MG63 (cell line): ENCODE measurements around the gene ANKMY1. TPM values are rescaled to one million over a fixed set of nuclear protein-coding genes. Genes with fewer than 3 reads are reported as not detected.
A peak's percentile ranks its signal among the peaks of the same experiment; 100 is the strongest.

Source experiments
- DNase-seq: peaks from one replicate; pipeline ENCODE4 v3.0.0-alpha.2; 2020
- H3K27me3 ChIP-seq: fragments of 250-450 bp; sonication (Bioruptor Pico); 2 replicates; pipeline ENCODE4 v1.5.1; 2020; ENCODE audit warnings: mild to moderate bottlenecking, moderate library complexity
- H3K36me3 ChIP-seq: fragments of 250-450 bp; sonication (Bioruptor Pico); 2 replicates; pipeline ENCODE4 v1.5.1; 2020; ENCODE audit warnings: mild to moderate bottlenecking, moderate library complexity
- H3K4me3 ChIP-seq: fragments of 250-450 bp; sonication (Bioruptor Pico); 2 replicates; pipeline ENCODE4 v1.5.1; 2020; ENCODE audit warnings: mild to moderate bottlenecking, moderate library complexity
- H3K9me3 ChIP-seq: fragments of 250-450 bp; sonication (Bioruptor Pico); 2 replicates; pipeline ENCODE4 v1.5.1; 2020; ENCODE audit warnings: mild to moderate bottlenecking, moderate library complexity
- total RNA-seq: library from RNA; depleted of rRNA; stranded (reverse); fragments of >200 nt; shearing (Covaris generic); gene quantifications from 2 replicates; pipeline ENCODE4 v1.2.3, GENCODE V29; 2014; ENCODE audit warnings: low replicate concordance

The ANKMY1 gene
- total RNA-seq, 1 experiment from 2014 or later = 10.2 TPM

DNA sequence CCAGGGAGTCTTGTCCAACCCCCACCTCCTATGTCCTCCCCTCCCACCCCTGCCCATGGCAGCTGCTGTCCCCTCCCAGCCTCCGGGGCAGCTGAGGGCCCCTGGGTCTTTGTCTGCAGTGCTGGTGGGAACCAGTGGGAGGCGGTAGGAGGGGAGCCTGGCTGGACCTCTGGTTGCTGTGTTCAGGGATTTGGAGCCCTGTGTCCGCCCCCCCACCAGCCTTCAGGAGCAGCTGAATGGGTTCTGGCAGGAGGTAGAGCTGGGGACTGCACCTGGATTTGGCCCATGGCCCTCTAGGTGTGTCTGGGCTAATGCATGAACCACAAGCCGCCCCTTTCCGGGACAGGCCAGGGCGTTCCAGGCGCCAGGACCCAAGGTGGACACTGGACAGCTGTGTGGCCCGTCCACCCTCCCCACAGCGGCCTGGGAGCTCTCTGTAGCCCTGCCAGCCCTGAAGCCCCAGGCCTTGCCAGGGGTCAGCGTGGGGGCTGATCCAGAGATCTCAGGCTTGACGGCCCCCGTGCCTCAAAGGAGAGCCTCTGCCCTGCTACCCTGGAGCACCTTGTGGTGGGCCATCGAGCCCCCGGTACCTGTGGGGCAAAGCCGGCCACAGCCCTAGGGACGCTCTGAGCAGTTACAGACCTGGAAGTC, 96.9 kb downstream of the ANKMY1 start:
- peak; percentile 0 for DNase-seq
- Histone ChIP-seq H3K27me3 (no peaks in the 10 kb centered on the region), H3K9me3 (no peaks in the 10 kb centered on the region), H3K36me3 (peaks cover 8% of the 10 kb centered on the region), H3K4me3 (no peak overlapping the region)

DNA sequence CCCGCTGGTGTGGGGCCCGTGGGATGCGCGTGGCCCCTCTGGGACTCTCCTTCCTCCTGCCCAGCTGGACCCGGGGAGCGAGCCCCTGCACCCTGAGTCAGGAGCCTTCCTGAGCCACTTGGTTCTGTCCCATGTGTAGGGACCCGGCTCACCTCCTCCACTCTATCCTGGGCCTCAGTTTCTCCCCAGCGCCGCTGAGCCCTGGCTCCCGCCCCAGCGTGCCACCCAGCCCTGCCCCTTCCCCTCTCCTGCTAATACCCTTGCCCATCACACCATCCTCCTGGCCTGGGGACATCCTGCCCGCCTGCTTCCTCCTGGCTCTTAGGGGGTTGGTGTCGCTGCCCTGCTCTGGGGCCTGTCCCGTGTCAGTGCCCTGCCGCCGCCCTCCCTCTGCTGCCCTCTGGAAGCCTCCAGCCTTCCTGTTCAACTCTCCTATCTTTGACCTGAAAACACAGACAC, 97.5 kb downstream of the ANKMY1 start:
- DNase-seq = no peak

DNA sequence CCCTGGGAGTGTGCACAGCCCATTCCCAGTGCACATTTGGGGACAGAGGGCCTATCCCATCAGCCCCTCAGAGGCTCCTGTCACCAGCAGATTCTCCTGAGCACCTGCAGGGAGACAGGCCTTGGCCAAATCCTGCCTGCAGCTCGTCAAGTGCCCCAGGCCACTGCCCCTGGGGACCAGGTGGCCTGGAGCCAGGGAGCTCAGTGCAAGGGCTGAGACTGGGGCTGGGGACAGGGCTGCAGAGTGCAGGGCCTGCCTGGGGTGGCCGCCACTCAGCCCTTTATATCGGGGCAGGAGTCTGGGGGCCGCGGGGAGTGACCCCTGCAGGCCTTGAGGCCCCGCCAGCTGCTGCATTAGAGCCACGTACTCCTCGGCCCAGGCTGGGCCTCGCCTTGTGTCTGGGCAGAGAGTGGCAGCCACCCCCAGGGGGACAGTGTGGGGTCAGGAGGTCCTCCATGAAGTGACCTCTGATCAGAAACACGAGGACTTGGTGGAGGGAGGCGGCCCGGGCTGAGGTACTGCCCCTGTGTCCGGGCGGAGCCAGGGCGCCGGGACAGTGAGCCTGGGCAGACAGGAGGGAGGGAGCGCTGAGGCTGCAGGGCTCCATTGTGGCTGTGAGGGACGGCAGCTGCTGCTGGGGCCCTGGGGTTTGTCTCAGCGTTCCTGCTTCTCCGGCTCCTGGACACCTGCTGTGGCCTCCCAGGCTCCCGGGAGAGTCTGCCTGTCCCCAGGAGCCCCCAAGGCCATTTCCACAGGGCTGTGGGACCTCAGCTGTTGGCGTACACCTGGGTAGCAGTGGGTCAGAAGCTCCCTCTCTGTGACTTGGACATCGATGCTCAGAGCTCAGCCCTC, 98.2 kb downstream of the ANKMY1 start:
- DNase-seq = peak; percentile 0
- Histone ChIP-seq H3K36me3 (peaks cover 8% of the 10 kb centered on the region), H3K9me3 (no peaks in the 10 kb centered on the region)

More for the DNA sequence above, 97.5 kb downstream of the ANKMY1 start:
- Histone ChIP-seq H3K9me3 (no peaks in the 10 kb centered on the region), H3K4me3 (no peak overlapping the region), H3K27me3 (no peaks in the 10 kb centered on the region), H3K36me3 (peaks cover 8% of the 10 kb centered on the region)

DNA sequence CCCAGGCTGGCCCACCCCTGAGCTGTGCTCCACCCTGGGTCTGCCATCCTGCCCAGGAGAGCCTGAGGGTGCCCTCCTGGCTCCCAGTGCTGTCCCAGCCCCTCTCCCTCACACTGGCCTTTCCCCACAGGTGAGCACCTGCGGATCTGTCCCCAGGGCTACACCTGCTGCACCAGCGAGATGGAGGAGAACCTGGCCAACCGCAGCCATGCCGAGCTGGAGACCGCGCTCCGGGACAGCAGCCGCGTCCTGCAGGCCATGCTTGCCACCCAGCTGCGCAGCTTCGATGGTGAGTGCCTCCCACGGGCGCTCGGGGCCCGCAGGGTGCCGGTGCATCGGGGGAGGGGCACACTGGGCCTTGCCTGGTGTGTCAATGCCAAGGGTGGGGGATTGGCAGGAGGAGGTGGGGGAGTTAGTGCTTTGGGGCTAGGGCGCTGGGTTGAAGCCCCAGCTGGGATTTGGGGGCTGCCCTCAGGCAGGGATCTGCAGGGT, 98.8 kb downstream of the ANKMY1 start:
- DNase-seq = no peak
- H3K9me3 ChIP-seq = no peaks in the 10 kb centered on the region

More for the DNA sequence above, 98.2 kb downstream of the ANKMY1 start:
- Histone ChIP-seq H3K27me3 (no peaks in the 10 kb centered on the region), H3K4me3 (no peak overlapping the region)

DNA sequence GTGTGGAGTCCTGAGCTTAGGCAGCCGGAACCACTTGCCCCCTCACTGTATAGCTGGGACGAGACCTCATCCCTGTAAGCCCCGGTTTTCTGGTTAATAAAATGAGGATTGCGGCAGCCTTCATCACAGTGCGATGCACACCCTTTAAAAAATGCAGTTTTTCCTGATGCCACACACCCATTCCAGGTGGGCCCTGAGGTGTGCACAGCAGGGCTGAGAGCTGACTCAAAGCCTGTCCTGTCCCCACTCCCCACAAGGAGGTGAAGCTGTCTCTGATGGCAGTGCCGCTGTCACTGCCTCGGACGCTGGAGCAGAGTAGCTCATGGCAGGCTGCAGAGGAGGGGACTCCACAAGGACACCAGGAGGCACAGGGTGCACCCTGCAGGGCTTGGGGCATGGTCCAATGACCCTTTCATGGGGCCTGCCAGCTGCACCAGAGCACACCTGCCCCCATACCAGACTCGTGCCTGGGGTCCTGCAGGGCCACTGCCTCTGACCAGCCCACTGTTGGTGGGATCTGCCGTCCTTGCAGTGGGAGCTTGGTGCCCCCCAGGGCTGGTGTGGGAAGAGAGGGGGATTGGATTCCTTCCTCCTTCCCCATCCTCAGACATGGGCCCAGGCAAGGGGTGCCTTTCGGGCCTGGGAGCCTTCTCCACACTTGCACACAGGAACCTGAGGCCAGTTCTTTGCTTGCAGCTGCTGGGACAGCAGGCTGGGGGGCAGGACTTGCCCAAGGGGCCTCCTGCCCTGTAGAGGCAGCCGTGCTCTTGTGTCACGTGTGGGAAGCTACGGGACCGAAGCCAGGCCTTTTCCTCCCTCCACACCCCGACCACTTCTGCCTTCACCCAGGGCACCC, 99.5 kb downstream of the ANKMY1 start:
- no peaks in the 10 kb centered on the region for H3K9me3 ChIP-seq
- no peaks in the 10 kb centered on the region for H3K36me3 ChIP-seq
- H3K27me3 ChIP-seq = no peaks in the 10 kb centered on the region
- DNase-seq = no peak
- H3K4me3 ChIP-seq = no peak overlapping the region

More for the DNA sequence above, 98.8 kb downstream of the ANKMY1 start:
- no peaks in the 10 kb centered on the region for H3K27me3 ChIP-seq
- H3K4me3 ChIP-seq = no peak overlapping the region
- peaks cover 6% of the 10 kb centered on the region for H3K36me3 ChIP-seq

DNA sequence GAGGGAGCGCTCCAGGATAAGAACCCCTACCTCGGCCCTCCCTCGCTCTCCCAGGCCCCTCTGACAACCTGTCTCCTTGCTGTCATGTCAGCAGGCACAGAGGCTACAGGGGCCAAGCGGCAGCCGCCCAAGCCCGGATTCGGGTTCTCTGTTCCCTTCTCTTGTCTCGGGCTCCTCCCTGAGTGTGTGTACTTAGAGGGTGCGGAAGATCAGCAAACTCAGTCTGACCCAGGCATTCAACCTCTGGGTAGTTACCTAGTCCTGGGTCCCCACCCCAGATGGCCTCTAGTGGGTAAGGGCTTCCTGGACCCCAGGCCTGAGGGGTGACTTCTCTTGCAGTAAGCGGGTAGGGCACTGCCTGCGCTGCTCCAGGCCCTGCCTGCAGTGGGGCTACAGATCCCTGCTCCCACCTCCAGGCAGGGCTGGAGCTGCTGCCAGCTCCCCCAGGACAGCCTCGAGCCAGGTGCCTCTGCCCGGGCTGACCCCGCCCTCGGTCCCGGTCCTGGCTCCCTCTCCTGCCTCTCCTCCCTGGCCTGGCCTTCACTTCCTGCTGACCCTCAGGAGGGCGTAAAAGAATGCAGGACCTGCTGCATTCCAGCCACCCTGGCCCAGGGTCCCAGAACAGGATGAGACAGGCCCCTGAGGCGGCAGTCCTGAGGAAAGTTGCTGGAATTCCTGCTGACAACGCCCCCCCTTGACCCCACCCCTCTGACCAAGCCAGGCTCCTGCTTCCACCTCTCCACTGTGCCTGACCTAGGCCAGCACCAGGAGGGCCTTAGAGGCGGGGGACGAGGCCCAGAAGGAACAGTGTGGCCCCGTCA, 100.4 kb downstream of the ANKMY1 start:
- no peaks in the 10 kb centered on the region for H3K36me3 ChIP-seq
- no peak overlapping the region for H3K4me3 ChIP-seq
- no peaks in the 10 kb centered on the region for H3K9me3 ChIP-seq
- H3K27me3 ChIP-seq = no peaks in the 10 kb centered on the region
- DNase-seq = no peak

DNA sequence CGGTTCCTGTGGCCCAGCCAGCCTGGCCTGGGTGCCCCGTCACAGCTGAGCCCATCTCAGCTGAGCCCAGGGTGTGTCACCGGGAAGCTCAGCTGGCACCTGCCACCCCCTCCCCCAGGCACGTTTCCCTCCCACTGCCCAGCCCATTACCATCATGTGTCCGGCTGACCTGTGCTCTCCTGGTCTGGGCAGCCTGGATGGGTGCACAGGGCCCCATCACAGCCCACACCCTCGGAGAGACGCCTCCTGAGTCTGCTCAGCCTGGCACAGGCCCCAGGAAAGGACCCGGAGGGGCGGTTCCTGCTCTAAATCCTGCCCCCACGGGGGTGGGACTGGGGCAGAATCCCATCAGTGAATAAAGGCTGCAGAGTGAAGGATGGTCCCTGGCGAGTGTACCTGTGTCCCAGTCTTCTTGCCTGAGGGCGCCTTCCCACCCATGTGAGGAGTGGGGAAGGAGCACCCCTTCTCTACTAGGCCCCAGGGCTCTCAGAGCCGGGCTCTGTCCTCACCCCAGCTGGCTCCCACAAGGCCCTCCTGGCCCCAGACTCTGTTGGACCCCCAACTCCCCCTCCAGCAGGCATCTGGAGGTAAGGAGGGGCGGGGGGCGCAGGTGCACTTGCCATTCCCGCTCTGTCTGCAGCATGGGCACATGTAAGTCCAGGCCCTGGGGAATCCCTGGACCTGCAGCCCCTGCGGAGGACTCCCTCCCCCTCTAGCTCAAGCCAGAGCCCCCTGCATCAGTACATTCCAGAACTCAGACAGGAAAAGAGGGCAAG, 101.2 kb downstream of the ANKMY1 start:
- Histone ChIP-seq H3K27me3 (no peaks in the 10 kb centered on the region), H3K9me3 (no peaks in the 10 kb centered on the region), H3K36me3 (no peaks in the 10 kb centered on the region), H3K4me3 (no peak overlapping the region)
- DNase-seq = no peak

DNA sequence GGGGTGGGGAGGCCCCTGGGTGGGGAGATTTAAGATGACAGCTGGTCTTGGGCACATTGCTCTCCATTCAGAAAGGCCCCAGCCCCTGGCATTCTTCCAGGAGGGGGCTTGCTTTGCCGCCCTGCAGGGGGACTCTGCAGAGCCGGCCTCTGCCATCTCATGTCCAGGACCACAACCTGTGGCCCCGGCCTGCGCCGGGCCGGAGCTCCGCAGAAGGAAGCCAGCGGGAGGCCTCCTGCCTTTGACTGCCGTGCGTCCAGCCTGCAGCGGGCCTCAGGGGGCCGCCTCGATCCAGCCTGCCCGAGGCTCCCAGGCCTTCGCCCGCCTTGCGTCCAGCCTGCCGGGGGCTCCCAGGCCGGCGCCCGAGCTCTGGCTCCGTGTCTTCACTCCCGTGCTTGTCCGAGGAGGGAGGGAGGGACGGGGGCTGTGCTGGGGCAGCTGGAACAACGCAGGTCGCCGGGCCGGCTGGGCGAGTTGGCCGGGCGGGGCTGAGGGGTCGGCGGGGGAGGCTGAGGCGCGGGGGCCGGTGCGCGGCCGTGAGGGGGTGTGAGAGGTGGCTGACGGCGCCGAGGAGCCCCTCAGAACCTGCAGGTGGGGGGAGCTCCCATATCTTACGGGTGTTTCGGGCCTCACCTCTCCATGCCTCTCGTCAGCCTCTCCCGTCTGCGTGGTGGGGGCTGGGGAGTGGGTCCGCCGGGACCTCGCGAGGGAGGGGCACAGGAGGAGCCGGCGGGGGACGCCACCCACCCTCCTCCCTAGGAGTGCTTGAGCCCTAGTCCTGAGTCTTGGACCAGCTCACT, 101.9 kb downstream of the ANKMY1 start:
- no peaks in the 10 kb centered on the region for H3K27me3 ChIP-seq
- H3K4me3 ChIP-seq = no peak overlapping the region

DNA sequence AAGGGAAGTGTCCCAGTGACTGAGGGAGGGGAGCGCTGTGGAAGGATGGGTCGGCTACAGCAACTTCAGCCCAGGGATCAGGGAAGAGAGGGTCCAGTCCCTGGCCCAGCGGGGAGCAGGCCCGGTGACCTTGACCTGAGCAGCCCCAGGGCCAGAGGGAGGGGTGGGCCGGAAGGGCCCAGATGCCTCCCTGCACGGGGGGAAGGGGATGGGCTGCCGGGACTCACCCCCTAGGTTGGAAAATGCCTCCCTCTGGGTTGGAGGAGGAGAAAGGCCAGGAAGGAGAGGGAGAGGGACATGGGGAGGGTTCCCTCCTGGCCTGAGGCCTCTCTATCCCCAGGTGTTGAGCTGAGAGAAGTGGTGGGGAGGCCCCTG, 102.5 kb downstream of the ANKMY1 start:
- no peaks in the 10 kb centered on the region for H3K9me3 ChIP-seq
- DNase-seq = no peak
- no peak overlapping the region for H3K4me3 ChIP-seq
- no peaks in the 10 kb centered on the region for H3K36me3 ChIP-seq
- no peaks in the 10 kb centered on the region for H3K27me3 ChIP-seq

More for the DNA sequence above, 101.9 kb downstream of the ANKMY1 start:
- Histone ChIP-seq H3K9me3 (no peaks in the 10 kb centered on the region), H3K36me3 (no peaks in the 10 kb centered on the region)
- DNase-seq = no peak

DNA sequence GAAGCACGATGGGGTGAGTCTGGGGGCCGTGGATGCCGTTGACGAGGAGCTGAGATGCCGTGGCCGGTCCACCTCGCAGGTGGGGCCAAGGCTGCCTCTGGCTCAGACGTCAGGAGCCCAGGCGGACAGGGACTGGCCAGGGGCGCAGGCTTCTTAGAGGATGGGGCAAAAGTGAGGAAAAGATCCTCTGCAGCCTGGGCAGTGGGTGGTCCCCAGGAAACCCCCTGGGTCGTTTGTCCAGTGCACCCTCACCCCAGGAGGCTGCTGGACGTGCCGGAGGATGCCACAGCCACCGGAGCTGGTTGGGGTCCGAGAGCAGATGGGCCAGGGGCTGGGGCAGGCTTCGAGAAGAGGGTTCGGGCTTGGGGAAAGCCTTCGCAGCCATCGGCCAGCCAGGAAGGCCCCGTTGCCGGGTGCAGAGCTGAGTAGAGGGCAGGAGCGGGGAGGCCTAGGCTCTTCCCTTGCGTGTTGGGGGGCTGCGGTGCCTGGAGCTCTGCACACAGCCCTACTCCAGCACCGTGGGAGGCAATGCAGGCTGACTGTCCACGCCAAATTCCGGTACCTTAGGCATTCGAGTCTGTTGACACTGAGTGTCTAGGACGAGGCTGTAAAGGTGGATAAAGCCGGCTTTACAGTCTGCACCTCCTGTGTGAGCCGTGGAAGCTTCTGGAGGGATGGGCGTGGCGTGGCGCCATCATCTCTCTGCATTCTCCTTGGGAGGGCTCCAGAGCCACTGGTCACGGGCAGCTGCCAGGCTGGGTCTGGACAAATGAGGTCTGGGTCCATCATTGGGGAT, 103.5 kb downstream of the ANKMY1 start:
- Histone ChIP-seq H3K4me3 (no peak overlapping the region), H3K36me3 (no peaks in the 10 kb centered on the region), H3K9me3 (no peaks in the 10 kb centered on the region), H3K27me3 (no peaks in the 10 kb centered on the region)
- DNase-seq = no peak

DNA sequence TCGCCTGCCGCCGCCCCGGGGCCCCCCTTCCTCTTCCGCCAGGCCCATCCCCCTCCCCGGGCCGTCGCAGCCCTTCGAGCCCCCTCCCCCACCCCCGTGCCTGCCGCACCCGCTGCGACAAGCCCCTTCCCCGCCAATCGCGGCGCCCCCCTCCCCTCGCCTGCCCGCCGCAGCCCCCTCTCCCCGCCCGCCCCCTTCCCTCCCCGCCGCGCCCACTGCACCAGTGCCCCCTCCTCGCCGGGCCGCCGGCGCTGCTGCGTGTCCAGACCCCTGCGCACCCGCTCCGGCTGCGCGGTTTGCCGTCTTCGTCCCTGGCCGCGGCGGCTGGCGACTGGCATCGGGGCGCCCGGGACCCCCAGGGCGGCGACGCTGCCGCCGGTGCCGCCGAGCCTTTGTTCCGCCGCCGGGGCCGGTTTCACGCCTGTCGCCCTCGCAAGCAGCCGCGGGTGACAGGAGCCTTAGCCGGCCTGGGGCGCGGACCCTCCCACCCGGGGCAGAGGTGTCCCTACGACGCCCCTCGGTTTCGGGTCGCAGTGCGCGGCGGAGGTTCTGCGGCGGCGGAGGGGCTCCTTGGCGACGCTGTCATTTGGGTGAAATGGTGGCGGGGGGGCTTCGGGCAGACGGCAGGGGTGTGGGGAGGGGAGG, 104.2 kb downstream of the ANKMY1 start:
- no peak for DNase-seq
- no peak overlapping the region for H3K4me3 ChIP-seq

DNA sequence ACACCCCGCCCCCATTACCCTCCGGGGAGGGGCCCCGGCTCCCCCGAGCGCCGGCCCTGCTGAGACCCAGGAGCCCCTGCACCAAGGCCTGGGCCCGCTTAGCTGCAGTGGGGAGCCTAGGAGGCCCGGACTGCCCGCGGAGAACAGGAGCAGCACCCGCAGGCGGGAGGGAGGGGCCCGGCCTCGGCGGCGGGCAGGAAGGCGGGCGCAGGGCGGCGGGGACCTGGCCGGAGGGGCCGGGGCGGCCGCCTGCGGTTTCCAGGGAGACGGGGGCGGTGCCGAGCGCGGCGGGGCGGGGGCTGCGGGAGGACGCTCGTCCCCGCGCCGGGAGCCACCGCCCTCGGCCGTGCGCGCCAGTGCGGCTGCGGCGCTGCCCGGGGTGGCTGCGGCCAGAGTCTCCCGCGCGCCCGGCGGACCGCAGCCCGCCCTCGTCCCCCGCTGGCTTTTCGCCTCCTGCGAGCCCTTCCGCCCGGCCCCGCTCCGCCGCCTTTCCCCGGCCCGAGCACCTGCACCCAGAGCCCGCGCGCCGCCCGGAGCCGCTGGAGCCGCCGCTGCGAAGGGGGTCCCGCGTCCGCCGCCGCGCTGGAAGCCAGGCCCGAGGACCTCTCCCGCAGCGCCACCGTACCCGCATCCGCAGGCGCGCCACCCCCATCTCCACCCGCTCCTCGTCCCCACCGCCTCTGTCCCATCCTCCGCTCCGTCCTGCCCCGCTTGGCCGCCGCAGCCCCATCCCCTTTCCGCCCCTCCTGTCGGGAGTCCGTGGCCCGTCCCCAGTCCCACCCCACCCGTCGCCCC, 105.1 kb downstream of the ANKMY1 start:
- Histone ChIP-seq H3K4me3 (no peak overlapping the region), H3K27me3 (no peaks in the 10 kb centered on the region), H3K36me3 (no peaks in the 10 kb centered on the region), H3K9me3 (no peaks in the 10 kb centered on the region)
- no peak for DNase-seq

More for the DNA sequence above, 104.2 kb downstream of the ANKMY1 start:
- Histone ChIP-seq H3K27me3 (no peaks in the 10 kb centered on the region), H3K36me3 (no peaks in the 10 kb centered on the region), H3K9me3 (no peaks in the 10 kb centered on the region)
